HepG2 (cell line): ENCODE data around the gene EMC8. TPM values are rescaled to one million over a fixed set of nuclear protein-coding genes. Genes with fewer than 3 reads are reported as not detected.

Experiments used
- ARNT ChIP-seq: fragments of 450-650 bp; IDR thresholded peaks from 2 replicates; pipeline ENCODE4 v1.6.1; 2017
- ESRRA ChIP-seq: sonication (generic); formaldehyde crosslinking; IDR thresholded peaks from 2 replicates; pipeline ENCODE4 v1.5.1; 2020; ENCODE audit warnings: mild to moderate bottlenecking, low read depth, missing genetic modification reagents
- RARA ChIP-seq: IDR thresholded peaks from 2 replicates; pipeline ENCODE4 v1.6.1; 2016; ENCODE audit warnings: missing genetic modification reagents, missing compliant biosample characterization
- RCOR2 ChIP-seq: IDR thresholded peaks from 2 replicates; pipeline ENCODE4 v1.6.1; 2016; ENCODE audit warnings: missing biosample characterization, missing genetic modification reagents
- SOX5 ChIP-seq: IDR thresholded peaks from 2 replicates; pipeline ENCODE4 v1.6.1; 2016; ENCODE audit warnings: borderline replicate concordance
- ZBTB38 ChIP-seq: sonication (generic); formaldehyde crosslinking; IDR thresholded peaks from 2 replicates; pipeline ENCODE4 v1.5.1; 2020; ENCODE audit warnings: mild to moderate bottlenecking, missing genetic modification reagents
- ZBTB7B ChIP-seq: sonication (generic); formaldehyde crosslinking; IDR thresholded peaks from 2 replicates; pipeline ENCODE4 v1.4.0; 2020; ENCODE audit warnings: missing genetic modification reagents
- ZFP90 ChIP-seq: sonication (generic); formaldehyde crosslinking; IDR thresholded peaks from 2 replicates; pipeline ENCODE4 v1.8.0; 2022; ENCODE audit warnings: missing genetic modification reagents, mild to moderate bottlenecking, inconsistent platforms, borderline replicate concordance
- ZNF274 ChIP-seq: sonication (generic); formaldehyde crosslinking; IDR thresholded peaks from 2 replicates; pipeline ENCODE4 v1.5.1; 2020; ENCODE audit warnings: mild to moderate bottlenecking, missing genetic modification reagents
- ZNF619 ChIP-seq: sonication (generic); formaldehyde crosslinking; IDR thresholded peaks from 2 replicates; pipeline ENCODE4 v1.4.0; 2020; ENCODE audit warnings: mild to moderate bottlenecking, missing genetic modification reagents
- ZNF703 ChIP-seq: sonication (generic); formaldehyde crosslinking; IDR thresholded peaks from 2 replicates; pipeline ENCODE4 v1.5.1; 2020; ENCODE audit warnings: missing genetic modification reagents, mild to moderate bottlenecking, moderate library complexity, borderline replicate concordance
- ZZZ3 ChIP-seq: sonication (generic); formaldehyde crosslinking; IDR thresholded peaks from 2 replicates; pipeline ENCODE4 v1.4.0; 2020; ENCODE audit warnings: missing genetic modification reagents, mild to moderate bottlenecking, borderline replicate concordance
- polyA plus RNA-seq, 8 experiments: library from polyadenylated mRNA; depleted of rRNA in 3 of 8; stranded (reverse) in 7 of 8; unstranded in 1 of 8; fragments of >200 nt; fragmentation: Illumina TruSeq in 4 of 8; extraction: Trizol in 4 of 8; gene quantifications; 2 replicates each; pipeline versions ENCODE4 v1.2.1 to v1.2.3, GENCODE V29; 2011 to 2016; ENCODE audit warnings: low read depth in 4 of 8, missing spikeins in 1 of 8, mixed read lengths in 1 of 8; ENCODE audit not compliant: insufficient read depth in 1 of 8
- total RNA-seq, 5 experiments: library from RNA; depleted of rRNA; stranded (reverse); fragments of >200 nt; fragmentation: Illumina TruSeq; extraction: Trizol; gene quantifications; 2 replicates each; pipeline ENCODE4 v1.2.3, GENCODE V29; 2016; ENCODE audit warnings: low read depth in 1 of 5
- TF ChIP-seq, protein P1 (sequence below): sonication (generic); formaldehyde crosslinking; IDR thresholded peaks from 2 replicates; pipeline ENCODE4 v1.4.0; 2020; ENCODE audit warnings: missing genetic modification reagents
- TF ChIP-seq, protein P2 (sequence below): sonication (generic); formaldehyde crosslinking; IDR thresholded peaks from 2 replicates; pipeline ENCODE4 v1.4.0; 2020; ENCODE audit warnings: missing genetic modification reagents, borderline replicate concordance
- TF ChIP-seq, protein P3 (sequence below): sonication (generic); formaldehyde crosslinking; IDR thresholded peaks from 2 replicates; pipeline ENCODE4 v1.8.1; 2023; ENCODE audit warnings: mild to moderate bottlenecking, moderate library complexity, missing genetic modification reagents
- TF ChIP-seq, protein P4 (sequence below): sonication (generic); formaldehyde crosslinking; IDR thresholded peaks from 2 replicates; pipeline ENCODE4 v1.5.0; 2020; ENCODE audit warnings: missing genetic modification reagents
- TF ChIP-seq, protein P5 (sequence below): sonication (generic); formaldehyde crosslinking; IDR thresholded peaks from 2 replicates; pipeline ENCODE4 v1.4.0; 2020; ENCODE audit warnings: missing genetic modification reagents
- TF ChIP-seq, protein P6 (sequence below): IDR thresholded peaks from 2 replicates; pipeline ENCODE4 v1.6.1; 2016; ENCODE audit warnings: missing genetic modification reagents, missing compliant biosample characterization

EMC8 gene
- total and polyA plus RNA-seq, 2 of the 13 experiments (the other 11 are each of a cell fraction or from before 2014, with no cell fraction given), result 55.0 to 76.0 TPM

DNA sequence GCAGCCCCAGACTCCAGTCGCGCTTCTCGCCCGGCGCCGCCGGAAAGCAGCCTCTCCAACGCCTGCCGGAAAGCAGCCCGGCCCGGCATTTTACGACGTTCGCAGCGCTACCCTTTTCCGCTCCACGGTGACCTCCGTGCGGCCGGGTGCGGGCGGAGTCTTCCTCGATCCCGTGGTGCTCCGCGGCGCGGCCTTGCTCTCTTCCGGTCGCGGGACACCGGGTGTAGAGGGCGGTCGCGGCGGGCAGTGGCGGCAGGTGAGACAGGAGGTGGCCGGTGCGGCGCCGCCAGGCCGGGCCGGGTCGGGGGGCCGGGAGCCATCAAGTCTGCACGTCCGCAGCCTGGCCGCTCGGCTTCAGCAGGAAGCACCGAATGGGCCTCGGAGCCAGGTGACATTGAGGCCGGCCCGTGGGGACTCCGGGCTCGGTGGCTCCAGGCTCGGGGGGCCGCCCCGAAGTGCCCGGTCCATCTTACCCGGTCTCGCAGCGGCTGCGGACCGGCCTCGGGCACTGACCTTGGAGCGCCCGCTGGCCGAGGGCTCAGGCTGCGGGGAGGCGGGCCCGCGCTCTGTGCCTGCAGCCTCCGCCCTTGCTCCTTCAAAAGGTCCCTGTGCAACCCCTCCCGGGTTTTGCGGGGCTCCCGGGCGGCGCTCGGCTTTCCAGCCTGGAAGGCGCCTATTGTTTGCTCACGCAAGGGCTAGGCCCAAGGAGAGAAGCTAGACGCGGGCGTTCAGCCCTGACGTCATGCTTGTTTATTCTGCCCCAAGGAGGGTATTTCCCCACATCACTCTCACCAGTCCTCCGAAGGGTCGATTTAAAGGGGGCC lies at the start of gene EMC8, which contains the start of gene COX4I1 (continued):
- TF ChIP-seq, protein P1, sequence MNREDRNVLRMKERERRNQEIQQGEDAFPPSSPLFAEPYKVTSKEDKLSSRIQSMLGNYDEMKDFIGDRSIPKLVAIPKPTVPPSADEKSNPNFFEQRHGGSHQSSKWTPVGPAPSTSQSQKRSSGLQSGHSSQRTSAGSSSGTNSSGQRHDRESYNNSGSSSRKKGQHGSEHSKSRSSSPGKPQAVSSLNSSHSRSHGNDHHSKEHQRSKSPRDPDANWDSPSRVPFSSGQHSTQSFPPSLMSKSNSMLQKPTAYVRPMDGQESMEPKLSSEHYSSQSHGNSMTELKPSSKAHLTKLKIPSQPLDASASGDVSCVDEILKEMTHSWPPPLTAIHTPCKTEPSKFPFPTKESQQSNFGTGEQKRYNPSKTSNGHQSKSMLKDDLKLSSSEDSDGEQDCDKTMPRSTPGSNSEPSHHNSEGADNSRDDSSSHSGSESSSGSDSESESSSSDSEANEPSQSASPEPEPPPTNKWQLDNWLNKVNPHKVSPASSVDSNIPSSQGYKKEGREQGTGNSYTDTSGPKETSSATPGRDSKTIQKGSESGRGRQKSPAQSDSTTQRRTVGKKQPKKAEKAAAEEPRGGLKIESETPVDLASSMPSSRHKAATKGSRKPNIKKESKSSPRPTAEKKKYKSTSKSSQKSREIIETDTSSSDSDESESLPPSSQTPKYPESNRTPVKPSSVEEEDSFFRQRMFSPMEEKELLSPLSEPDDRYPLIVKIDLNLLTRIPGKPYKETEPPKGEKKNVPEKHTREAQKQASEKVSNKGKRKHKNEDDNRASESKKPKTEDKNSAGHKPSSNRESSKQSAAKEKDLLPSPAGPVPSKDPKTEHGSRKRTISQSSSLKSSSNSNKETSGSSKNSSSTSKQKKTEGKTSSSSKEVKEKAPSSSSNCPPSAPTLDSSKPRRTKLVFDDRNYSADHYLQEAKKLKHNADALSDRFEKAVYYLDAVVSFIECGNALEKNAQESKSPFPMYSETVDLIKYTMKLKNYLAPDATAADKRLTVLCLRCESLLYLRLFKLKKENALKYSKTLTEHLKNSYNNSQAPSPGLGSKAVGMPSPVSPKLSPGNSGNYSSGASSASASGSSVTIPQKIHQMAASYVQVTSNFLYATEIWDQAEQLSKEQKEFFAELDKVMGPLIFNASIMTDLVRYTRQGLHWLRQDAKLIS (CRISPR knock-in tag), result no peak
- TF ChIP-seq ZFP90, result no peak; the same call in 1 of the 2 replicates
- TF ChIP-seq ZNF619 (CRISPR knock-in tag), result peak; percentile 67; the same call in 1 of the 2 replicates
- TF ChIP-seq ZBTB38, result peak; percentile 82
- TF ChIP-seq, protein P2, sequence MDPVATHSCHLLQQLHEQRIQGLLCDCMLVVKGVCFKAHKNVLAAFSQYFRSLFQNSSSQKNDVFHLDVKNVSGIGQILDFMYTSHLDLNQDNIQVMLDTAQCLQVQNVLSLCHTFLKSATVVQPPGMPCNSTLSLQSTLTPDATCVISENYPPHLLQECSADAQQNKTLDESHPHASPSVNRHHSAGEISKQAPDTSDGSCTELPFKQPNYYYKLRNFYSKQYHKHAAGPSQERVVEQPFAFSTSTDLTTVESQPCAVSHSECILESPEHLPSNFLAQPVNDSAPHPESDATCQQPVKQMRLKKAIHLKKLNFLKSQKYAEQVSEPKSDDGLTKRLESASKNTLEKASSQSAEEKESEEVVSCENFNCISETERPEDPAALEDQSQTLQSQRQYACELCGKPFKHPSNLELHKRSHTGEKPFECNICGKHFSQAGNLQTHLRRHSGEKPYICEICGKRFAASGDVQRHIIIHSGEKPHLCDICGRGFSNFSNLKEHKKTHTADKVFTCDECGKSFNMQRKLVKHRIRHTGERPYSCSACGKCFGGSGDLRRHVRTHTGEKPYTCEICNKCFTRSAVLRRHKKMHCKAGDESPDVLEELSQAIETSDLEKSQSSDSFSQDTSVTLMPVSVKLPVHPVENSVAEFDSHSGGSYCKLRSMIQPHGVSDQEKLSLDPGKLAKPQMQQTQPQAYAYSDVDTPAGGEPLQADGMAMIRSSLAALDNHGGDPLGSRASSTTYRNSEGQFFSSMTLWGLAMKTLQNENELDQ (CRISPR knock-in tag), result no peak
- no peak for TF ChIP-seq RCOR2 (CRISPR knock-in tag)
- TF ChIP-seq, protein P3, sequence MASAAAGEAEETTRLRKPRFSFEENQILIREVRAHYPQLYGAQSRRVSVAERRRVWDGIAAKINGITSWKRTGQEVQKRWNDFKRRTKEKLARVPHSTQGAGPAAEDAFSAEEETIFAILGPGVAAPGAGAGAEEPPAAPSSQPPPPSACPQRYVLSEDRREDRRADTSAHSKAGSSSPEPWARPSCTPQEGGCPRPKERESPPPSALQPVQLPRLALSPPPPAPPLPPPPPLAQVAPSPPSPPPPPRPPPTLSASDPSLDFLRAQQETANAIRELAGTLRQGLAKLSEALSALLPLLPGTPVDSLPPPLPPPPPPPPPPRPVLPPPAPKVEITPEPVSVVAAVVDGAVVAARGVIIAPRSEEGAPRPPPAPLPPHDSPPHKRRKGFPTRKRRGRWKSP (CRISPR knock-in tag), result no peak
- no peak for TF ChIP-seq ZBTB7B
- peak; percentile 92 for TF ChIP-seq ESRRA (CRISPR knock-in tag)
- TF ChIP-seq, protein P4, sequence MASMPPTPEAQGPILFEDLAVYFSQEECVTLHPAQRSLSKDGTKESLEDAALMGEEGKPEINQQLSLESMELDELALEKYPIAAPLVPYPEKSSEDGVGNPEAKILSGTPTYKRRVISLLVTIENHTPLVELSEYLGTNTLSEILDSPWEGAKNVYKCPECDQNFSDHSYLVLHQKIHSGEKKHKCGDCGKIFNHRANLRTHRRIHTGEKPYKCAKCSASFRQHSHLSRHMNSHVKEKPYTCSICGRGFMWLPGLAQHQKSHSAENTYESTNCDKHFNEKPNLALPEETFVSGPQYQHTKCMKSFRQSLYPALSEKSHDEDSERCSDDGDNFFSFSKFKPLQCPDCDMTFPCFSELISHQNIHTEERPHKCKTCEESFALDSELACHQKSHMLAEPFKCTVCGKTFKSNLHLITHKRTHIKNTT (CRISPR knock-in tag), result 0 out of 2 replicates have a peak, but pooled peaks have one; percentile 53
- TF ChIP-seq, protein P5, sequence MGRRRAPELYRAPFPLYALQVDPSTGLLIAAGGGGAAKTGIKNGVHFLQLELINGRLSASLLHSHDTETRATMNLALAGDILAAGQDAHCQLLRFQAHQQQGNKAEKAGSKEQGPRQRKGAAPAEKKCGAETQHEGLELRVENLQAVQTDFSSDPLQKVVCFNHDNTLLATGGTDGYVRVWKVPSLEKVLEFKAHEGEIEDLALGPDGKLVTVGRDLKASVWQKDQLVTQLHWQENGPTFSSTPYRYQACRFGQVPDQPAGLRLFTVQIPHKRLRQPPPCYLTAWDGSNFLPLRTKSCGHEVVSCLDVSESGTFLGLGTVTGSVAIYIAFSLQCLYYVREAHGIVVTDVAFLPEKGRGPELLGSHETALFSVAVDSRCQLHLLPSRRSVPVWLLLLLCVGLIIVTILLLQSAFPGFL, result no peak
- peak; percentile 74; the same call in 1 of the 2 replicates for TF ChIP-seq ZZZ3
- peak; percentile 50; the same call in 1 of the 2 replicates for TF ChIP-seq SOX5
- TF ChIP-seq, protein P6, sequence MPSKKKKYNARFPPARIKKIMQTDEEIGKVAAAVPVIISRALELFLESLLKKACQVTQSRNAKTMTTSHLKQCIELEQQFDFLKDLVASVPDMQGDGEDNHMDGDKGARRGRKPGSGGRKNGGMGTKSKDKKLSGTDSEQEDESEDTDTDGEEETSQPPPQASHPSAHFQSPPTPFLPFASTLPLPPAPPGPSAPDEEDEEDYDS (CRISPR knock-in tag), result peak; percentile 79
- TF ChIP-seq ZNF703, result no peak; the same call in 1 of the 2 replicates
- peak; percentile 73 for TF ChIP-seq RARA (CRISPR knock-in tag)
- peak; percentile 69 for TF ChIP-seq ZNF274 (CRISPR knock-in tag)
- no peak for TF ChIP-seq ARNT
